H1 (cell line): ENCODE results near the gene KMT5C. TPM values are rescaled to one million over a fixed set of nuclear protein-coding genes. Genes with fewer than 3 reads are reported as not detected.

Source experiments
- JUN ChIP-seq: IDR thresholded peaks from 2 replicates; pipeline ENCODE4 v1.6.1; 2011; ENCODE audit warnings: low read depth, mild to moderate bottlenecking, improper control_type of control experiment, low read length
- TAF1 ChIP-seq: IDR thresholded peaks from 2 replicates; pipeline ENCODE4 v1.6.1; 2011; ENCODE audit warnings: mild to moderate bottlenecking, low read depth, low read length
- polyA plus RNA-seq, 7 experiments: library from polyadenylated mRNA; depleted of rRNA in 3 of 7; stranded (reverse) in 5 of 7; unstranded in 2 of 7; fragments of >200 nt in 5 of 7; fragments of 200-250 nt in 2 of 7; gene quantifications; 1 replicate in 5 of 7; 2 replicates in 1 of 7; 4 replicates in 1 of 7; pipeline versions ENCODE4 v1.2.1 to v1.2.3, GENCODE V29; 2011 to 2013; ENCODE audit warnings: missing spikeins in 2 of 7, mixed read lengths in 2 of 7
- total RNA-seq: library from RNA; stranded (reverse); fragmentation: NEBNext Ultra II Directional; extraction: Animal tissue kit (Norgen Biotek cat#: 25700); gene quantifications from 2 replicates; pipeline ENCODE4 v1.2.1, GENCODE V29; 2021
- TF ChIP-seq, protein P1 (sequence below): IDR thresholded peaks from 2 replicates; pipeline ENCODE4 v1.6.1; 2011; ENCODE audit warnings: low read depth, mild to moderate bottlenecking, low read length; ENCODE audit not compliant: insufficient read depth

The KMT5C gene
- total and polyA plus RNA-seq, 2 of the 8 experiments (the other 6 are each of a cell fraction or from before 2014, with no cell fraction given) = 24.9 to 31.5 TPM

DNA sequence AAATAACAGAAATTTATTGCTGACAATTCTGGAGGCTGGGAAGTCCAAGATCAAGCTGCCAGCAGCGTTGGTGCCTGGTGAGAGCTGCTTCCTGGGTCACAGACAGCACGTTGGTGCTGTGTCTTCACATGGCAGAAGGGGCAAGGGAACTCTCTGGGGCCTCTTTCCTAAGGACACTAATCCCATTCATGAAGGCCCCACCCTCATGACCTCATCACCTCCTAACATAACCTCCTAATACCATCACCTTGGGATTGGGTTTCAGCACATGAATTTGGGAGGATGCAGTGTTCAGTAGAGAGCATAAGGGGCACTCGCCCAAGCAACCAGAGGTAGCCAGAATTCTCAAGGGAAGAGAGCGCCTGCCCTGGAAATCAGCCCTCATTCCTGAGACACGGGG is 30.2 kb upstream of the KMT5C start (continued):
- TF ChIP-seq JUN (no peak), TAF1 (no peak)
- TF ChIP-seq, protein P1, sequence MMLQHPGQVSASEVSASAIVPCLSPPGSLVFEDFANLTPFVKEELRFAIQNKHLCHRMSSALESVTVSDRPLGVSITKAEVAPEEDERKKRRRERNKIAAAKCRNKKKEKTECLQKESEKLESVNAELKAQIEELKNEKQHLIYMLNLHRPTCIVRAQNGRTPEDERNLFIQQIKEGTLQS = no peak
- TF ChIP-seq, all 59 proteins: peak for 0
